ACC112 (cell line): ENCODE results near the gene DTHD1.

Experiments used
- H2AFZ ChIP-seq: fragments of 200-600 bp; sonication (generic); one replicate; pipeline ENCODE4 v1.6.0; 2017; ENCODE audit warnings: antibody characterized with exemption, low read length; ENCODE audit not compliant: unreplicated experiment
- H3K27ac ChIP-seq: fragments of 200-600 bp; sonication (generic); 2 replicates; pipeline ENCODE4 v1.5.1; 2014; ENCODE audit warnings: low read depth, mild to moderate bottlenecking, antibody characterized with exemption, low read length, moderate library complexity
- H3K27me3 ChIP-seq: fragments of 200-600 bp; sonication (generic); 2 replicates; pipeline ENCODE4 v1.6.1; 2014; ENCODE audit warnings: mild to moderate bottlenecking, antibody characterized with exemption, low read length, moderate library complexity, mixed read lengths; ENCODE audit not compliant: insufficient read depth
- H3K36me3 ChIP-seq: fragments of 200-600 bp; sonication (generic); 2 replicates; pipeline ENCODE4 v1.6.1; 2016; ENCODE audit warnings: mild to moderate bottlenecking, antibody characterized with exemption, low read length, moderate library complexity, mixed read lengths; ENCODE audit not compliant: insufficient read depth
- H3K4me1 ChIP-seq: fragments of 200-600 bp; sonication (generic); one replicate; pipeline ENCODE4 v1.6.1; 2016; ENCODE audit warnings: low read length, mixed read lengths; ENCODE audit not compliant: insufficient read depth, unreplicated experiment, control insufficient read depth
- H3K4me3 ChIP-seq: fragments of 200-600 bp; sonication (generic); 2 replicates; pipeline ENCODE4 v1.5.1; 2014; ENCODE audit warnings: mild to moderate bottlenecking, low read depth, low read length
- H3K79me2 ChIP-seq: fragments of 200-600 bp; sonication (generic); one replicate; pipeline ENCODE4 v1.6.0; 2016; ENCODE audit warnings: low read length; ENCODE audit not compliant: control insufficient read depth, unreplicated experiment, insufficient read depth

Gene DTHD1

DNA sequence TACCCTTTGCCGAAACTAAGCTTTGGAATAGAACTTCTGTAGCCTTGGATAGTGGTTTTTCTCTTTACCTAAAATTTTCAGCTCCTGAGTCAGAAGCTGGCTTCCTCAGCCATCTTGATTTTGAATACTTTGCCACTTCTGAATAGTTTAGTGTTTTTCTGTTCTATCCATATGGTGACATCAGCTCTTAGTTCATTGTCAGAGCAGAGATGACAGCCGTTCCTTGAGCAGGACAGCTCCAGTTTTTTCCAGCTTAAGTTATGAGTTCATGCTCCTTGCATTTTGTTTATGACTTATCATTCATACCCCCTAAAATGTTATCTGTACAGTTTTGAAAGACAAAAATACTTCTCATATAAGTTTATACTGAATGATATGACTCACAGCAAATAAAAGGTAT is 47.8 kb downstream of the DTHD1 start:
- no peak overlapping the region for H3K4me3 ChIP-seq
- no peaks in the 10 kb centered on the region for H3K27me3 ChIP-seq
- H3K79me2 ChIP-seq: no peaks in the 10 kb centered on the region
- no peaks in the 10 kb centered on the region for H3K36me3 ChIP-seq
- H2AFZ ChIP-seq: no peak overlapping the region
- H3K27ac ChIP-seq: no peak overlapping the region
- no peaks in the 10 kb centered on the region for H3K4me1 ChIP-seq

DNA sequence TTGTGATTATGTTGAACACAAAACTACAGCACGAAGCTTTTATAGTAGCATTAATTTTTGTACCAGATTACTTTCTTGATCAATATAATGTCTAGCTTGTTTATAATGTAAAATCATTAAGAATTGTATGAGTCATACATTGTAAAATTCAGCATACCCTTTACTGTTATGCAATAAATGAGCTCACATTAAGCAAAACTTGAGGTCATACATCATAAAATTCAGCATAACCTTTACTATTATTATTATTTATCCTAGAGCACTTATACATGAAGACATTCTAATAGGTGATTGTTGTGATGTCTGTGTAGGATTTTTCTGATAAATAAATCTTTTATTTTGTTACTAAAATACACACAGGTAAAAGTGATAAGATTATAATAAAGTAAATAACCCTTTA is 49.4 kb downstream of the DTHD1 start:
- H3K79me2 ChIP-seq: no peaks in the 10 kb centered on the region

GRCh38 chr4:36332023-36332781 is 50.8 kb downstream of the DTHD1 start:
- no peak overlapping the region for H3K4me3 ChIP-seq
- H3K4me1 ChIP-seq: no peaks in the 10 kb centered on the region
- H3K27ac ChIP-seq: no peak overlapping the region
- H3K79me2 ChIP-seq: no peaks in the 10 kb centered on the region
- no peaks in the 10 kb centered on the region for H3K27me3 ChIP-seq
- H3K36me3 ChIP-seq: no peaks in the 10 kb centered on the region
- no peak overlapping the region for H2AFZ ChIP-seq

More for the DNA sequence above, 49.4 kb downstream of the DTHD1 start:
- Histone ChIP-seq H3K27ac (no peak overlapping the region), H3K36me3 (no peaks in the 10 kb centered on the region), H2AFZ (no peak overlapping the region), H3K27me3 (no peaks in the 10 kb centered on the region), H3K4me1 (no peaks in the 10 kb centered on the region), H3K4me3 (no peak overlapping the region)

- Histone ChIP-seq H3K4me3 (no peak overlapping the region), H3K36me3 (no peaks in the 10 kb centered on the region), H3K27ac (no peak overlapping the region), H3K79me2 (no peaks in the 10 kb centered on the region), H2AFZ (no peak overlapping the region), H3K27me3 (no peaks in the 10 kb centered on the region), H3K4me1 (no peaks in the 10 kb centered on the region)
Observed at GRCh38 chr4:36332782-36333131, 51.3 kb downstream of the DTHD1 start.

GRCh38 chr4:36333303-36333877 is 52.0 kb downstream of the DTHD1 start:
- Histone ChIP-seq H3K27me3 (no peaks in the 10 kb centered on the region), H2AFZ (no peak overlapping the region), H3K27ac (no peak overlapping the region), H3K36me3 (no peaks in the 10 kb centered on the region), H3K79me2 (no peaks in the 10 kb centered on the region), H3K4me1 (no peaks in the 10 kb centered on the region), H3K4me3 (no peak overlapping the region)

DNA sequence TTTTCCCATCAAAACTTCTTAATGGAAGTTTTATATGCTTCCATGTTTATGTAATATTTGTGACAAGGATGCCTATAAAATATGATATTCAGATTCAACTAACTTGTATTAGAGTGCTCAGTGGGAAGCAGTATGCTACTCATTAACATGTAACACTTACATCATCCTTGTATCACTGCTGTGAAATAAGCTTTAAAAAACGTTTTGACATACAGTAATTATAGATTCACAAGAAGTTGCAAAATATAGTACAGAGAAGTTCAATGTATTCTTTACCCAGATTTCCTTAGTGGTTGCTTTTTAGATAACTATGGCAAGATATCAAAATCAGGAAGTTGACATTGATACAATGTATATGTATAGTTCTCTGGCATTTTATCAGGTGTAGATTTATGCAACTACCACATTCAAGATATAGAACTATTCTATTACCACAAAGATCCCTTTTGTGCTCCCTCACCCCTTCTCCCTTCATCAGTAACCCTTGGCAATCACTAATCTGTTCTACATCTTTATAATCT is 56.3 kb downstream of the DTHD1 start:
- Histone ChIP-seq H3K27me3 (no peaks in the 10 kb centered on the region), H3K4me3 (no peak overlapping the region), H3K79me2 (no peaks in the 10 kb centered on the region), H3K4me1 (no peaks in the 10 kb centered on the region), H3K27ac (no peak overlapping the region), H3K36me3 (no peaks in the 10 kb centered on the region), H2AFZ (no peak overlapping the region)

GRCh38 chr4:36338973-36339372 is 57.6 kb downstream of the DTHD1 start:
- Histone ChIP-seq H3K27me3 (no peaks in the 10 kb centered on the region), H2AFZ (no peak overlapping the region), H3K79me2 (no peaks in the 10 kb centered on the region)

GRCh38 chr4:36341936-36342335 is 60.5 kb downstream of the DTHD1 start:
- Histone ChIP-seq H3K4me1 (no peaks in the 10 kb centered on the region), H3K4me3 (no peak overlapping the region), H2AFZ (no peak overlapping the region), H3K36me3 (no peaks in the 10 kb centered on the region), H3K79me2 (no peaks in the 10 kb centered on the region), H3K27me3 (no peaks in the 10 kb centered on the region), H3K27ac (no peak overlapping the region)

More at GRCh38 chr4:36338973-36339372, 57.6 kb downstream of the DTHD1 start:
- H3K36me3 ChIP-seq: no peaks in the 10 kb centered on the region
- H3K27ac ChIP-seq: no peak overlapping the region
- no peaks in the 10 kb centered on the region for H3K4me1 ChIP-seq
- H3K4me3 ChIP-seq: no peak overlapping the region

GRCh38 chr4:36343501-36344175 is 62.2 kb downstream of the DTHD1 start:
- H3K79me2 ChIP-seq: no peaks in the 10 kb centered on the region
- no peak overlapping the region for H3K27ac ChIP-seq
- no peak overlapping the region for H3K4me3 ChIP-seq
- no peak overlapping the region for H2AFZ ChIP-seq
- no peaks in the 10 kb centered on the region for H3K27me3 ChIP-seq
- H3K36me3 ChIP-seq: no peaks in the 10 kb centered on the region
- no peaks in the 10 kb centered on the region for H3K4me1 ChIP-seq

DNA sequence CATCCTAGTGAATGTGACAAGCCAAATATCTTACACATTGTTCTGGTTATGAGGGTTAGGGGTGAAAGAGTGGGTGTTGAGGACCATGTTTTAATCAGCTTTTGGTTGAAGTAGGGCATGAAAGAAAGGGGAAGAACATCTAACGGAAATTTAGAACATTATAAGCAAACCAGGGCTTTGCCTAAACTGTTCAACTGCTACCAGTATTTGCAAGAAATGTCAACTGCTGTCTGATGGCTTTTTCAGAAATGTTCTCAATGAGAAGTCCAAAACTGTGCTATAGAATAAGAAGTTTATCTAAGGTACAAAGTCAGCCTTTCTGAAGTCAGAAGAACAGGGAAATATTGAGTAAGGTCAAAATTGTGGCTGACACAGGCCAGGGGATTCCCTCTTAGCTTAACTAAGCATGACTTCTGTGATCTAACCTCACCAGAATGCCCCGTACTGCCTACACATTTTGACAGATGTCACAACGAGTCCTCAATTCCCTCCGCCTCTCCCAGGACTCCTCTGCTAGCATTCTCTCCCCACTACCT is 67.1 kb downstream of the DTHD1 start:
- H3K36me3 ChIP-seq: no peaks in the 10 kb centered on the region
- no peaks in the 10 kb centered on the region for H3K79me2 ChIP-seq
- no peaks in the 10 kb centered on the region; the same call in none of the 2 replicates for H3K27me3 ChIP-seq
- no peak overlapping the region for H3K27ac ChIP-seq
- H2AFZ ChIP-seq: no peak overlapping the region
- H3K4me3 ChIP-seq: no peak overlapping the region
- H3K4me1 ChIP-seq: no peaks in the 10 kb centered on the region
